ENCODE data around the gene IL27RA. TPM values are rescaled to one million over a fixed set of nuclear protein-coding genes. Genes with fewer than 3 reads are reported as not detected.

IL27RA gene
- total and polyA plus RNA-seq, 7 experiments from 2014 or later = 32.1 to 120 (median 83.2) TPM

- intact Hi-C loops (cut with micrococcal nuclease) = loop anchor here in 1 of 2 donors (10.0 kb wide), 1 partner anchor 314 kb away; the partner anchor contains the start of gene C19orf53
- no peak overlapping the region for H3K4me3 ChIP-seq (ENCODE audit: low read length)
- CTCF ChIA-PET = interaction anchor here (0.5 to 1.3 kb wide), 3 partner anchors 11 to 251 kb away, joined by 3 to 10 read pairs (median 3); no protein-coding TSS in a partner anchor
- peaks cover 0 to 14% (median 0%) of the 10 kb centered on the region in 3 experiments for H3K36me3 ChIP-seq (ENCODE audit: control insufficient read depth in 2 of 3, insufficient read depth in 3 of 3, low read length in 3 of 3)
- H3K27me3 Mint-ChIP-seq = no peaks in the 10 kb centered on the region
- peak overlapping the region; percentile 44 to 95 (median 82) for H3K27ac Mint-ChIP-seq
- H3K9me3 Mint-ChIP-seq = peaks cover 0 to 13% (median 3%) of the 10 kb centered on the region in 11 donors
- peaks cover 4 to 22% (median 7%) of the 10 kb centered on the region in 5 donors for H3K36me3 Mint-ChIP-seq
- H3K27me3 ChIP-seq (ENCODE audit: control insufficient read depth in 2 of 2, insufficient read depth in 2 of 2, low read length in 2 of 2) = no peaks in the 10 kb centered on the region
- H3K27ac ChIP-seq (ENCODE audit: low read depth, low read length) = no peak overlapping the region
- peaks cover 11 to 17% (median 14%) of the 10 kb centered on the region in 7 donors for H3K4me1 Mint-ChIP-seq
- POLR2A ChIA-PET = interaction anchor here (0.6 to 2.1 kb wide), 4 partner anchors 13 to 318 kb away, joined by 3 to 9 read pairs (median 4); partner anchors contain the start of genes ASF1B and IL27RA
- no peak for DNase-seq
- H3K9me3 ChIP-seq (ENCODE audit: control insufficient read depth in 2 of 3, low read length in 3 of 3) = peaks cover 0 to 8% (median 0%) of the 10 kb centered on the region in 3 experiments
- peaks cover 8 to 10% of the 10 kb centered on the region in 2 donors for H3K4me1 ChIP-seq (ENCODE audit: control insufficient read depth in 2 of 2, insufficient read depth in 2 of 2, low read length in 2 of 2)
- no peak for ATAC-seq
- peak overlapping the region; percentile 64 to 97 (median 82) for H3K4me3 Mint-ChIP-seq
These were observed 57.3 kb downstream of the IL27RA start for GRCh38 chr19:14088634-14089411.

DNA sequence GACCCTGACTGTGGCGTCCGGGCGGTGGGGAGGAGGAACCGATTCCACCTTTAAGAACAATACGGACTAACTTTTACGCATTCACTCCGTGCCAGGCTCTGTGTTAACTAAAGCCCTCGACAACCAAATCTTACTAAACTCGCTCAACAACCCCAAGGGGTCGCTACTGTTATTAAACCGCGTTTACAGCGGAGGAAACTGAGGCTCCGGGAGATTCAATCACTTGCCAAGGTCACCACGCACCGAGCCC is 57.8 kb downstream of the IL27RA start:
- ChIA-PET POLR2A (interaction anchor here (0.6 to 2.1 kb wide), 4 partner anchors 14 to 319 kb away, joined by 3 to 9 read pairs (median 4); partner anchors contain the start of genes ASF1B and IL27RA), CTCF (no interaction called here)
- no peaks in the 10 kb centered on the region for H3K27me3 ChIP-seq (ENCODE audit: control insufficient read depth in 2 of 2, insufficient read depth in 2 of 2, low read length in 2 of 2)
- intact Hi-C loops (cut with micrococcal nuclease) = loop anchor here in 1 of 2 donors (10.0 kb wide), 1 partner anchor 315 kb away; the partner anchor contains the start of gene C19orf53
- Mint-ChIP-seq H3K27ac (peak overlapping the region; percentile 44 to 95 (median 82)), H3K36me3 (peaks cover 4 to 23% (median 7%) of the 10 kb centered on the region in 5 donors), H3K4me3 (peak overlapping the region; percentile 64 to 97 (median 82)), H3K9me3 (peaks cover 0 to 13% (median 3%) of the 10 kb centered on the region in 11 donors), H3K4me1 (peaks cover 11 to 17% (median 14%) of the 10 kb centered on the region in 7 donors), H3K27me3 (no peaks in the 10 kb centered on the region)
- ATAC-seq (no peak), DNase-seq (peak in 3 of 9 donors; percentile 31 to 41 (median 41))
- peaks cover 8 to 10% of the 10 kb centered on the region in 2 donors for H3K4me1 ChIP-seq (ENCODE audit: control insufficient read depth in 2 of 2, insufficient read depth in 2 of 2, low read length in 2 of 2)
- peaks cover 0 to 8% (median 0%) of the 10 kb centered on the region in 3 experiments for H3K9me3 ChIP-seq (ENCODE audit: control insufficient read depth in 2 of 3, low read length in 3 of 3)
- no peak overlapping the region for H3K4me3 ChIP-seq (ENCODE audit: low read length)
- peaks cover 0 to 14% (median 0%) of the 10 kb centered on the region in 3 experiments for H3K36me3 ChIP-seq (ENCODE audit: control insufficient read depth in 2 of 3, insufficient read depth in 3 of 3, low read length in 3 of 3)
- no peak overlapping the region for H3K27ac ChIP-seq (ENCODE audit: low read depth, low read length)

DNA sequence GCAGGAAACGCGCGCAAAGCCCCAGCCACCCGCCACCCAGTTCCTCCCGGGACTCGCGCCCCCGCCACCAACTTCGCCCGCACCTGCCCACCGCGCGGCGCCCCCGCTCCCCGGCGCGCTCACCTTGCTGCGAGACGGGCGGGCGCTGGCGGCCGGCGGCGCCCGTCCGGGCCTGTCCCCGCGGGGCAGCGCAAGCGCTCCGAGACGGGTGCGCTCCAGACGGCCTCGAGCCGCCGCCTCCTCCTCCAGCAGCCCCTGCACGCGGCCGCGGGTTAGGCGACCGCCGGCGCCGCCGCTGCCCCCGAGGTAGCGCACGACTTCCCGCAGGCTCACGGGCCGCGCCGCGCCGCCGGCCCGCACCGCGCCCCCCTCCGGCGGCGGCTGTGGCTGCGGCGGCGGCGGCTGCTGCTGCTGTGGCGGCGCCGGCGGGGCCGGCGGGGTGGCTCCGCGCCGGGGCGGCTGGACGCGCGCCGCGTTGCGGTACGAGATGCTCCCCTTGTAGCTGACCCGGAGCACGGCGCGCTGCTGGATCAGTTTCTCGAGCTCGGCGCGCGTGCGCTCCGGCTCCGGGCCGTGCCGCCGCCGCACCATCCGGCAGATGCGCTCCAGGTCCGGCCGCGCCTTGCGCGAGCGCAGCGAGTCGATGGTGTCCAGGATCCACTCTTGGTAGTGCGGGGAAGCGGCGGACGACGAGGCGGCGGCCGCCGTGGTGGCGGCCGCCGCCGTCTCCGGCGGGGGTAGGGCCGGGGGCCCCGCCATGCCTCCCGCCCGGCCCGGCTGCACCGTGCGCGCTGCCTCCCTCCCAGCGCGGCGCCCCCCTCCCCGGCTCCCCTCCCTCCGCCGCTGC is 58.3 kb downstream of the IL27RA start:
- Mint-ChIP-seq H3K36me3 (peaks cover 4 to 28% (median 7%) of the 10 kb centered on the region in 5 donors), H3K4me1 (peaks cover 13 to 21% (median 18%) of the 10 kb centered on the region in 7 donors), H3K27ac (peak overlapping the region; percentile 44 to 95 (median 86)), H3K4me3 (peak overlapping the region; percentile 71 to 97 (median 82)), H3K9me3 (peaks cover 0 to 13% (median 3%) of the 10 kb centered on the region in 11 donors), H3K27me3 (no peaks in the 10 kb centered on the region)
- ATAC-seq = peak; percentile 17
- H3K4me3 ChIP-seq (ENCODE audit: low read length) = no peak overlapping the region
- peaks cover 8 to 10% of the 10 kb centered on the region in 2 donors for H3K4me1 ChIP-seq (ENCODE audit: control insufficient read depth in 2 of 2, insufficient read depth in 2 of 2, low read length in 2 of 2)
- CTCF ChIA-PET = interaction anchor here (1.0 kb wide), 1 partner anchor 8 kb away, joined by 6 read pairs; no protein-coding TSS in a partner anchor
- peak in 8 of 9 donors; percentile 27 to 58 (median 38) for DNase-seq
- POLR2A ChIA-PET = interaction anchor here (0.6 to 2.1 kb wide), 7 partner anchors 8 to 319 kb away, joined by 3 to 9 read pairs (median 4); partner anchors contain the start of genes ASF1B, IL27RA and PRKACA
- peaks cover 0 to 14% (median 0%) of the 10 kb centered on the region in 3 experiments for H3K36me3 ChIP-seq (ENCODE audit: control insufficient read depth in 2 of 3, insufficient read depth in 3 of 3, low read length in 3 of 3)
- H3K27me3 ChIP-seq (ENCODE audit: control insufficient read depth in 2 of 2, insufficient read depth in 2 of 2, low read length in 2 of 2) = no peaks in the 10 kb centered on the region
- peak overlapping the region; percentile 60 for H3K27ac ChIP-seq (ENCODE audit: low read depth, low read length)
- intact Hi-C loops (cut with micrococcal nuclease) = loop anchor here (1.0 to 10.0 kb wide), 8 partner anchors 9 to 483 kb away; partner anchors contain the start of genes ASF1B (in 1 of the 2), C19orf53 (in 1 of the 2), DCAF15 (in 1 of the 2) and MISP3 (in 1 of the 2)
- H3K9me3 ChIP-seq (ENCODE audit: control insufficient read depth in 2 of 3, low read length in 3 of 3) = peaks cover 0 to 8% (median 0%) of the 10 kb centered on the region in 3 experiments

GRCh38 chr19:14090509-14091080 is 59.0 kb downstream of the IL27RA start, which contains the start of gene SAMD1:
SAMD1 (minus strand) TSS chr19:14090751.
- H3K36me3 Mint-ChIP-seq = peaks cover 4 to 28% (median 7%) of the 10 kb centered on the region in 5 donors
- peak within 1 kb of the TSS; percentile 99 for H3K4me3 ChIP-seq (ENCODE audit: low read length)
- H3K9me3 ChIP-seq (ENCODE audit: control insufficient read depth in 2 of 3, low read length in 3 of 3) = peaks cover 0 to 8% (median 0%) of the 10 kb centered on the region in 3 experiments
- ChIA-PET CTCF (interaction anchor here (1.0 to 1.4 kb wide), 2 partner anchors 9 to 46 kb away, joined by 6 to 7 read pairs; partner anchors contain the start of gene ASF1B), POLR2A (interaction anchor here (1.0 to 2.1 kb wide), 9 partner anchors 9 to 209 kb away, joined by 4 to 11 read pairs (median 5); partner anchors contain the start of genes ASF1B, IL27RA and PRKACA)
- intact Hi-C loops (cut with micrococcal nuclease) = loop anchor here (1.0 to 2.0 kb wide), 9 partner anchors 9 to 482 kb away; partner anchors contain the start of genes ASF1B (in 2 of the 2), PRKACA (in 2 of the 2), DCAF15 (in 1 of the 2) and MISP3 (in 1 of the 2)
- peaks cover 0 to 13% (median 3%) of the 10 kb centered on the region in 11 donors for H3K9me3 Mint-ChIP-seq
- peak within 1 kb of the TSS; percentile 89 to 100 (median 98) for H3K27ac Mint-ChIP-seq
- no peaks in the 10 kb centered on the region for H3K27me3 Mint-ChIP-seq
- H3K27me3 ChIP-seq (ENCODE audit: control insufficient read depth in 2 of 2, insufficient read depth in 2 of 2, low read length in 2 of 2) = no peaks in the 10 kb centered on the region
- peak within 1 kb of the TSS; percentile 81 to 100 (median 98) for H3K4me3 Mint-ChIP-seq
- H3K27ac ChIP-seq (ENCODE audit: low read depth, low read length) = peak within 1 kb of the TSS; percentile 89
- peaks cover 0 to 14% (median 0%) of the 10 kb centered on the region in 3 experiments for H3K36me3 ChIP-seq (ENCODE audit: control insufficient read depth in 2 of 3, insufficient read depth in 3 of 3, low read length in 3 of 3)
- peaks cover 13 to 21% (median 18%) of the 10 kb centered on the region in 7 donors for H3K4me1 Mint-ChIP-seq
- peak; percentile 78 for ATAC-seq
- DNase-seq = peak; percentile 60 to 88 (median 79)
- peaks cover 8 to 10% of the 10 kb centered on the region in 2 donors for H3K4me1 ChIP-seq (ENCODE audit: control insufficient read depth in 2 of 2, insufficient read depth in 2 of 2, low read length in 2 of 2)

DNA sequence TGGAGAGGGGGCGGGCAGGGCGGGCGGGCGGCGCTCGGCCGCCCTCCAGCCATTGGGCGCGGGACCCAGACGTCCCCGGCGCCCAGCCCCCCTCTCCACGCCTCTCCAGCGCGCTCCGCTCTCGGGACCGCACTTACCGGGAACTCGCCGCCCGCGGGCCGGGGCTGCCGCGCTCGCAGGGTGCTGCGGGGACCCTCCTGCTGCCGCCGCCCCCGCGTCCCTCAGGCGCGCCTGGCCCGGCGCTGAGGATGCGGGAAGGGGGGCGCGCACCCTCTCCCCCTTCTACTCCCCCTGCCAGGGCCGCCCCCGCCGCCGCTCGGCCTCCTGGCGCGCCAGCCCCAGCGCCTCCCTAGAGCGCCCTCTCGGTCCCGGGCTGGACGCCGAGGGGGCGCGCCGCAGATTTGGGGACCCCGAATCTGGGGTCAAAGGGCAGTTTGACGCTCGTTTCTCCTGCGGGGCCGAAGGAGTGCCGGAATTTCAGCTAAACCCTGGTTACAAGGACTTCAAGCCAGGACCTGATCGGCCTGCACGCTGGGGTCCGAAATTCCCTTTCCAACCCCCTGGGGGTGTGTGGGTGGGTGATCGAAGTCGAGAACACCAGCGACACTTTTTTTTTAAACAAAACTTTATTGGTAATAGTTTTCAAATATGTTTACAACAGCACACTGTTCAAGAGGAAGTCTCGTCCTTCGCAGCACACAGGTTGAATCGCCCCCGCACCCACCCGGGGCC is 59.7 kb downstream of the IL27RA start:
- Histone ChIP-seq H3K27me3 (ENCODE audit: control insufficient read depth in 2 of 2, insufficient read depth in 2 of 2, low read length in 2 of 2) (no peaks in the 10 kb centered on the region), H3K27ac (ENCODE audit: low read depth, low read length) (peak overlapping the region; percentile 89), H3K4me1 (ENCODE audit: control insufficient read depth in 2 of 2, insufficient read depth in 2 of 2, low read length in 2 of 2) (peaks cover 8 to 10% of the 10 kb centered on the region in 2 donors), H3K36me3 (ENCODE audit: control insufficient read depth in 2 of 3, insufficient read depth in 3 of 3, low read length in 3 of 3) (peaks cover 0 to 16% (median 0%) of the 10 kb centered on the region in 3 experiments), H3K9me3 (ENCODE audit: control insufficient read depth in 2 of 3, low read length in 3 of 3) (peaks cover 0 to 8% (median 0%) of the 10 kb centered on the region in 3 experiments), H3K4me3 (ENCODE audit: low read length) (peak overlapping the region; percentile 99)
- peak; percentile 71 for ATAC-seq
- Mint-ChIP-seq H3K9me3 (peaks cover 0 to 13% (median 3%) of the 10 kb centered on the region in 11 donors), H3K27me3 (no peaks in the 10 kb centered on the region), H3K27ac (peak overlapping the region; percentile 89 to 100 (median 98)), H3K4me1 (peaks cover 13 to 21% (median 18%) of the 10 kb centered on the region in 7 donors), H3K4me3 (peak overlapping the region; percentile 81 to 100 (median 98)), H3K36me3 (peaks cover 4 to 28% (median 7%) of the 10 kb centered on the region in 5 donors)
- DNase-seq = peak; percentile 56 to 89 (median 84)
- CTCF ChIA-PET = interaction anchor here (0.5 to 1.4 kb wide), 5 partner anchors 25 to 230 kb away, joined by 3 to 7 read pairs (median 3); partner anchors contain the start of gene ASF1B
- POLR2A ChIA-PET = interaction anchor here (0.8 to 2.0 kb wide), 13 partner anchors 9 to 210 kb away, joined by 3 to 11 read pairs (median 4); partner anchors contain the start of genes ASF1B, IL27RA and PRKACA
- intact Hi-C loops (cut with micrococcal nuclease) = loop anchor here (1.0 to 2.0 kb wide), 7 partner anchors 10 to 482 kb away; partner anchors contain the start of genes PRKACA (in 2 of the 2), ASF1B (in 1 of the 2), MISP3 (in 1 of the 2) and NDUFB7 (in 1 of the 2)

Measured in naive thymus-derived CD4-positive, alpha-beta T cell (primary cell).